ENCODE measurements around the gene FRS3. TPM values are rescaled to one million over a fixed set of nuclear protein-coding genes. Genes with fewer than 3 reads are reported as not detected.

Gene FRS3
- total RNA-seq, 1 experiment from 2014 or later = 4.3 TPM

- DNase-seq = peak; percentile 89
- Histone ChIP-seq H3K36me3 (ENCODE audit: low read depth, low read length) (no peaks in the 10 kb centered on the region), H3K9me3 (ENCODE audit: low read length) (no peaks in the 10 kb centered on the region), H3K4me3 (ENCODE audit: low read length) (no peak overlapping the region), H4K20me1 (ENCODE audit: low read length) (no peaks in the 10 kb centered on the region), H3K4me1 (ENCODE audit: insufficient read depth, low read length) (peaks cover 12% of the 10 kb centered on the region), H2AFZ (ENCODE audit: low read length) (no peak overlapping the region), H3K27me3 (ENCODE audit: low read length) (no peaks in the 10 kb centered on the region), H3F3A (ENCODE audit: low read length, unreplicated experiment) (no peaks in the 10 kb centered on the region), H3K9ac (ENCODE audit: low read length) (no peak overlapping the region), H3K4me2 (ENCODE audit: low read length) (peak overlapping the region; percentile 41), H3K27ac (ENCODE audit: low read length) (peak overlapping the region; percentile 52), H3K9me2 (replicated peaks; ENCODE audit: low read length) (no peaks in the 10 kb centered on the region), H3K79me2 (ENCODE audit: low read length) (no peaks in the 10 kb centered on the region)
- TF ChIP-seq EZH2 (IDR thresholded peaks at IDR 0.05; ENCODE audit: low read length, unreplicated experiment) (no peak), CTCF (conservative IDR thresholded peaks at IDR 0.05; ENCODE audit: low read depth, low read length) (no peak), EZH2phosphoT487 (IDR thresholded peaks at IDR 0.05; ENCODE audit: borderline replicate concordance, low read length) (no peak)
- ChIA-PET POLR2A (ENCODE audit: unreplicated experiment) (no interaction called here), CTCF (interaction anchor here (0.6 to 1.0 kb wide), 2 partner anchors 45 to 96 kb away, joined by 3 to 5 read pairs; partner anchors contain the start of genes BYSL, FRS3 and MED20)
- intact Hi-C loops (cut with micrococcal nuclease) = loop anchor here (1.0 kb wide), 1 partner anchor 21 kb away; no protein-coding TSS in a partner anchor
- ATAC-seq = peak; percentile 100
- no TSS peak for BruUV-seq (replicated peaks)
These were observed 45.2 kb upstream of the FRS3 start for GRCh38 chr6:41824571-41825569.

GRCh38 chr6:41823178-41823577 is 43.5 kb upstream of the FRS3 start:
- ChIA-PET CTCF (interaction anchor here (0.6 kb wide), 1 partner anchor 455 kb away, joined by 5 read pairs; no protein-coding TSS in a partner anchor), POLR2A (ENCODE audit: unreplicated experiment) (no interaction called here)
- no peaks in the 10 kb centered on the region for H3K79me2 ChIP-seq (ENCODE audit: low read length)
- H3K9me3 ChIP-seq (ENCODE audit: low read length) = no peaks in the 10 kb centered on the region
- peaks cover 12% of the 10 kb centered on the region for H3K4me1 ChIP-seq (ENCODE audit: insufficient read depth, low read length)
- TF ChIP-seq EZH2phosphoT487 (IDR thresholded peaks at IDR 0.05; ENCODE audit: borderline replicate concordance, low read length) = no peak
- no peak for TF ChIP-seq CTCF (conservative IDR thresholded peaks at IDR 0.05; ENCODE audit: low read depth, low read length)
- no peak for TF ChIP-seq EZH2 (IDR thresholded peaks at IDR 0.05; ENCODE audit: low read length, unreplicated experiment)
- no peak for DNase-seq
- H3K9me2 ChIP-seq (replicated peaks; ENCODE audit: low read length) = no peaks in the 10 kb centered on the region
- H2AFZ ChIP-seq (ENCODE audit: low read length) = no peak overlapping the region
- H4K20me1 ChIP-seq (ENCODE audit: low read length) = no peaks in the 10 kb centered on the region
- intact Hi-C loops (cut with micrococcal nuclease) = no loop called here
- no peaks in the 10 kb centered on the region for H3F3A ChIP-seq (ENCODE audit: low read length, unreplicated experiment)
- no TSS peak for BruUV-seq (replicated peaks)
- no peak overlapping the region for H3K4me2 ChIP-seq (ENCODE audit: low read length)
- no peak overlapping the region for H3K9ac ChIP-seq (ENCODE audit: low read length)
- no peak for ATAC-seq
- H3K36me3 ChIP-seq (ENCODE audit: low read depth, low read length) = no peaks in the 10 kb centered on the region
- H3K27ac ChIP-seq (ENCODE audit: low read length) = no peak overlapping the region
- H3K4me3 ChIP-seq (ENCODE audit: low read length) = no peak overlapping the region
- no peaks in the 10 kb centered on the region for H3K27me3 ChIP-seq (ENCODE audit: low read length)

GRCh38 chr6:41822021-41822420 is 42.3 kb upstream of the FRS3 start:
- no peak overlapping the region for H3K4me2 ChIP-seq (ENCODE audit: low read length)
- no peak overlapping the region for H3K9ac ChIP-seq (ENCODE audit: low read length)
- peaks cover 12% of the 10 kb centered on the region for H3K4me1 ChIP-seq (ENCODE audit: insufficient read depth, low read length)
- BruUV-seq (replicated peaks) = no TSS peak
- no peak overlapping the region for H2AFZ ChIP-seq (ENCODE audit: low read length)
- no peaks in the 10 kb centered on the region for H4K20me1 ChIP-seq (ENCODE audit: low read length)
- no peaks in the 10 kb centered on the region for H3K9me3 ChIP-seq (ENCODE audit: low read length)
- H3K27me3 ChIP-seq (ENCODE audit: low read length) = no peaks in the 10 kb centered on the region
- no peak overlapping the region for H3K27ac ChIP-seq (ENCODE audit: low read length)
- no peaks in the 10 kb centered on the region for H3K79me2 ChIP-seq (ENCODE audit: low read length)
- no peaks in the 10 kb centered on the region for H3K36me3 ChIP-seq (ENCODE audit: low read depth, low read length)
- ChIA-PET POLR2A (ENCODE audit: unreplicated experiment) (no interaction called here), CTCF (no interaction called here)
- TF ChIP-seq EZH2phosphoT487 (IDR thresholded peaks at IDR 0.05; ENCODE audit: borderline replicate concordance, low read length) = no peak
- no peak for TF ChIP-seq CTCF (conservative IDR thresholded peaks at IDR 0.05; ENCODE audit: low read depth, low read length)
- no peak for TF ChIP-seq EZH2 (IDR thresholded peaks at IDR 0.05; ENCODE audit: low read length, unreplicated experiment)
- H3F3A ChIP-seq (ENCODE audit: low read length, unreplicated experiment) = no peaks in the 10 kb centered on the region
- no peak for DNase-seq
- no peaks in the 10 kb centered on the region for H3K9me2 ChIP-seq (replicated peaks; ENCODE audit: low read length)
- ATAC-seq = no peak
- no peak overlapping the region for H3K4me3 ChIP-seq (ENCODE audit: low read length)
- intact Hi-C loops (cut with micrococcal nuclease) = no loop called here

Measured in PC-3 (cell line).